Stimulated activated CD4-positive, alpha-beta T cell treated with anti-CD3 and anti-CD28 coated beads, Interleukin-1b, Interleukin-23, amount 100 ng/mL, for 1 hour (primary cell): Measurements from ENCODE around the gene SAP130.

Source experiments
- DNase-seq, 2 donors: peaks; one replicate each; pipeline ENCODE4 v3.0.0-alpha.2; 2020; ENCODE audit warnings: low read depth in 2 of 2

Gene SAP130

DNA sequence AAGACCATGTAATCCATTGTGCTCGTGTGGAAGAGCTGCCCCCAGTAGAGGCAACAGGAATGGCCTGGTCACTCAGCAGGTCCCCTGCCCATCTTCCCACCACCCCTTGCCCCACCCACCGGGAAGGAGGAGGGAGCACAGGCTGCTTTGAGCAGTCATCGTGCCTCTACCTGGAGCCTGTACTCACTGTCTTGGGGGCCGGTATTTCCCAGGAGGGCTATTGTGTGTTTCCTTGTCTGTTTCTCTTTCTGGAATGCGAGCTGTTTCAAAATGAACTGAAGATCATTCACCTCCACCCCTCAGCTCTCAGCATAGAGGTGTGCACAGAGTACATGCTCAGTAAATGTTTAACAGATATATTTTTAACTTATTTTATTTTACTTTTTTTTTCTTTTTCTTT, 134.4 kb downstream of the SAP130 start:
- DNase-seq = no peak

DNA sequence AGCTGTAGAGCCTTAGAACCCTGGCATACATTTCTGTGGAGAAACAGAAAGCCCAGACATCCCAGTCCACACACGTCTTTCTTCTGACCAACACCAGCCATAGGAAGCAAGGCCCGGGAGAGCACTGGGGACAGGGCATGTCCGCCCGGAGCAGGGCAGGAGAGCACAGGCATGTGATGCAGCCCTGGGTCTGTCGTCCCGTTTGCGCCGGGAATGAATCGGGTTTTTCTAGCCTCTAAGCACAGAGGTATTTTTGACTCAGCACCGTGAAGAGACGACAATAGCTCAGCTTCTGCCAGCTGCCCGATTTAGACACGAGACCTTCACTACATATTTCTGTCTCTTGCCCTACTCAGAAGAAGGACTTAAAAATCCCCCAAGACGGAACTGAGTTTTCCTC, 134.8 kb downstream of the SAP130 start:
- no peak for DNase-seq

DNA sequence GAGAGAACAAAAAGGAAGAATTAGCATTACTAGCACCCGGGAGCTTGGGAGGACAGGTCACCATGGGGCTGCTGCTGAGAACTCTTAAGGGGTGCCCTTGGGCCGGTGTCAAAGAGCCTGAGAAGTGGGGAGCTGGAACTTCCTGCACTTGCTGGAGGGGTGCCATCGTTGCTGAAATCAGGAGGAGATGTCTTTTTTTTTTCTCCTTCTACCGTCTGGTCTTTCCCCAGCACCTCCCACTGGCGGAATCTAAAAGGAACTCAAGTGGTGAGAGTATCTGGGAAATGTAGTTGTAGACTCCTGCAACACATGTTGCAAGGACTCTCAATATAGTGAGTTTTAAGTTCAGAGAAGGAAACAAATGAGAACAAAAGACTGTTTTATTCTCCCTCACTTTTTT, 136.0 kb downstream of the SAP130 start:
- DNase-seq = no peak
